A549 (cell line): ENCODE measurements around the gene RHBDD3.

Experiments used
- CBX2 ChIP-seq: fragments of 200-600 bp; sonication (generic); IDR thresholded peaks from 2 replicates; pipeline ENCODE4 v1.6.1; 2016; ENCODE audit warnings: low read depth, mild to moderate bottlenecking, borderline replicate concordance
- EP300 ChIP-seq, 2 experiments: fragments of >200 bp; sonication (Bioruptor Twin); formaldehyde crosslinking; IDR thresholded peaks; 2 replicates in 1 of 2; 3 replicates in 1 of 2; pipeline ENCODE4 v1.6.1; 2016 to 2017
- ESRRA ChIP-seq: fragments of 150-350 bp; IDR thresholded peaks from 2 replicates; pipeline ENCODE4 v1.6.1; 2014; ENCODE audit warnings: mild to moderate bottlenecking, low read length, borderline replicate concordance
- FOSL2 ChIP-seq, 2 experiments: fragments of 450-650 bp in 1 of 2; fragments of >200 bp in 1 of 2; sonication (Bioruptor Twin) in 1 of 2; formaldehyde crosslinking; IDR thresholded peaks; 2 replicates each; pipeline versions ENCODE4 v1.5.0 to v1.6.1; 2016 to 2020; ENCODE audit warnings: mild to moderate bottlenecking in 1 of 2, moderate library complexity in 1 of 2
- HOXA7 ChIP-seq: fragments of 250-450 bp; sonication (Bioruptor Pico); IDR thresholded peaks from 2 replicates; pipeline ENCODE4 v1.5.0; 2020; ENCODE audit warnings: mild to moderate bottlenecking, moderate library complexity
- NFE2L2 ChIP-seq: fragments of 150-350 bp; conservative IDR thresholded peaks from 2 replicates; pipeline ENCODE4 v1.6.1; 2014; ENCODE audit warnings: low read length
- POLR2A ChIP-seq: IDR thresholded peaks from 2 replicates; pipeline ENCODE4 v1.6.1; 2012; ENCODE audit warnings: mild to moderate bottlenecking, low read length
- SMC3 ChIP-seq: fragments of >200 bp; sonication (Bioruptor Twin); formaldehyde crosslinking; IDR thresholded peaks from 3 replicates; pipeline ENCODE4 v1.6.1; 2018; ENCODE audit warnings: inconsistent platforms
- TF ChIP-seq, protein P1 (sequence below): fragments of >200 bp; sonication (Bioruptor Twin); formaldehyde crosslinking; IDR thresholded peaks from 3 replicates; pipeline ENCODE4 v1.5.1; 2016
- TF ChIP-seq, protein P2 (sequence below): IDR thresholded peaks from 2 replicates; pipeline ENCODE4 v1.6.1; 2012

DNA sequence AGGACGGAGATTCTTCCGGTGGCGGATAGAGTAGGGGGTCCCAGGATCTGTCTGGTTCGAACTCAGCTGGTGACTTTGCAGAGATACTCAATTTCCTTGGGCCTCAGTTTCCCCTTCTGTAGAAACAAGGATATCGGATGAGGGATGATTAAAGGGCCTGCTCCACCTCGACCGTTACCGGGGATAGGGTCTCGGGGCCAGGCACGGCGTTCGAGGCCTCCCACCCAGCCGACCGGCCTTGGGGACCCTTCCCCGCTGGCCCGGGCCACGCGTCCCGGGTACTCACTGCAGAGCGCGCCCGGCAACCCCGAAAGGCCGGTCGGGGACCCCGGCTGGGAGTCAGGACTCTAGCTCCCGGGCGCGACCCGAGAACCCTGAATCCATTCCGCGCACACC, 321 bp downstream of the RHBDD3 start:
- no peak for TF ChIP-seq POLR2A
- no peak for TF ChIP-seq FOSL2 (IDR thresholded peaks at IDR 0.05)
- no peak for TF ChIP-seq FOSL2 (CRISPR knock-in tag; IDR thresholded peaks at IDR 0.05)
- TF ChIP-seq, protein P1, sequence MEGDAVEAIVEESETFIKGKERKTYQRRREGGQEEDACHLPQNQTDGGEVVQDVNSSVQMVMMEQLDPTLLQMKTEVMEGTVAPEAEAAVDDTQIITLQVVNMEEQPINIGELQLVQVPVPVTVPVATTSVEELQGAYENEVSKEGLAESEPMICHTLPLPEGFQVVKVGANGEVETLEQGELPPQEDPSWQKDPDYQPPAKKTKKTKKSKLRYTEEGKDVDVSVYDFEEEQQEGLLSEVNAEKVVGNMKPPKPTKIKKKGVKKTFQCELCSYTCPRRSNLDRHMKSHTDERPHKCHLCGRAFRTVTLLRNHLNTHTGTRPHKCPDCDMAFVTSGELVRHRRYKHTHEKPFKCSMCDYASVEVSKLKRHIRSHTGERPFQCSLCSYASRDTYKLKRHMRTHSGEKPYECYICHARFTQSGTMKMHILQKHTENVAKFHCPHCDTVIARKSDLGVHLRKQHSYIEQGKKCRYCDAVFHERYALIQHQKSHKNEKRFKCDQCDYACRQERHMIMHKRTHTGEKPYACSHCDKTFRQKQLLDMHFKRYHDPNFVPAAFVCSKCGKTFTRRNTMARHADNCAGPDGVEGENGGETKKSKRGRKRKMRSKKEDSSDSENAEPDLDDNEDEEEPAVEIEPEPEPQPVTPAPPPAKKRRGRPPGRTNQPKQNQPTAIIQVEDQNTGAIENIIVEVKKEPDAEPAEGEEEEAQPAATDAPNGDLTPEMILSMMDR = no peak
- TF ChIP-seq CBX2 = no peak
- no peak for TF ChIP-seq SMC3
- no peak for TF ChIP-seq NFE2L2
- no peak for TF ChIP-seq HOXA7 (CRISPR knock-in tag)
- no peak for TF ChIP-seq ESRRA
- TF ChIP-seq, protein P2, sequence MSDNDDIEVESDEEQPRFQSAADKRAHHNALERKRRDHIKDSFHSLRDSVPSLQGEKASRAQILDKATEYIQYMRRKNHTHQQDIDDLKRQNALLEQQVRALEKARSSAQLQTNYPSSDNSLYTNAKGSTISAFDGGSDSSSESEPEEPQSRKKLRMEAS = no peak
- no peak for TF ChIP-seq EP300 (IDR thresholded peaks at IDR 0.05)
